PC-3 (cell line): Measurements from ENCODE around the gene ZIC2. TPM values are rescaled to one million over a fixed set of nuclear protein-coding genes. Genes with fewer than 3 reads are reported as not detected.

Source experiments
- ATAC-seq: fragments of 200-7000 bp; cut with Tn5 transposase; 2 replicates; pipeline ENCODE4 v1.9.1; 2020; ENCODE audit warnings: mild to moderate bottlenecking, moderate library complexity
- BruUV-seq: library from RNA; stranded (reverse); fragments of 400-500 nt; replicated peaks from 2 replicates; lab custom pipeline; 2021; lab: Mats Ljungman, UMichigan
- CTCF ChIA-PET: fragments of 300-600 bp; sonication (Branson Sonifier 250); formaldehyde crosslinking; loops from one replicate; lab custom pipeline; 2022; ENCODE audit warnings: antibody characterized with exemption; lab: Charles Lee
- POLR2A ChIA-PET: fragments of 300-600 bp; sonication (Branson Sonifier 250); formaldehyde crosslinking; loops from one replicate; lab custom pipeline; 2022; ENCODE audit warnings: antibody characterized with exemption; ENCODE audit not compliant: unreplicated experiment; lab: Charles Lee
- DNase-seq: peaks from one replicate; pipeline ENCODE4 v3.0.0-alpha.2; 2015
- H2AFZ ChIP-seq: fragments of 300-600 bp; sonication (generic); 2 replicates; pipeline ENCODE4 v1.6.0; 2016; ENCODE audit warnings: antibody characterized with exemption, low read length
- H3F3A ChIP-seq: fragments of 300-600 bp; sonication (generic); one replicate; pipeline ENCODE4 v1.6.0; 2017; ENCODE audit warnings: antibody characterized with exemption, low read length, control low read depth, mild to moderate bottlenecking; ENCODE audit not compliant: unreplicated experiment
- H3K27ac ChIP-seq: fragments of 300-600 bp; sonication (generic); 2 replicates; pipeline ENCODE4 v1.5.1; 2016; ENCODE audit warnings: mild to moderate bottlenecking, low read length
- H3K27me3 ChIP-seq: fragments of 300-600 bp; sonication (generic); 2 replicates; pipeline ENCODE4 v1.6.1; 2016; ENCODE audit warnings: low read length, mixed read lengths
- H3K36me3 ChIP-seq: fragments of 300-600 bp; sonication (generic); 2 replicates; pipeline ENCODE4 v1.6.1; 2016; ENCODE audit warnings: low read depth, mixed run types, low read length, mixed read lengths
- H3K4me1 ChIP-seq: fragments of 300-600 bp; sonication (generic); 2 replicates; pipeline ENCODE4 v1.5.1; 2016; ENCODE audit warnings: low read length; ENCODE audit not compliant: insufficient read depth
- H3K4me2 ChIP-seq: fragments of 300-600 bp; sonication (generic); 2 replicates; pipeline ENCODE4 v1.6.0; 2016; ENCODE audit warnings: low read length
- H3K4me3 ChIP-seq: fragments of 300-600 bp; sonication (generic); 2 replicates; pipeline ENCODE4 v1.5.1; 2016; ENCODE audit warnings: mild to moderate bottlenecking, low read length, mixed read lengths
- H3K79me2 ChIP-seq: fragments of 300-600 bp; sonication (generic); 2 replicates; pipeline ENCODE4 v1.6.1; 2017; ENCODE audit warnings: low read length, mixed read lengths
- H3K9ac ChIP-seq: fragments of 300-600 bp; sonication (generic); 2 replicates; pipeline ENCODE4 v1.6.0; 2016; ENCODE audit warnings: mild to moderate bottlenecking, low read length
- H3K9me2 ChIP-seq: fragments of 300-600 bp; sonication (generic); replicated peaks from 2 replicates; pipeline ENCODE4 v1.6.1; 2016; ENCODE audit warnings: mixed run types, low read length, mixed read lengths
- H3K9me3 ChIP-seq: fragments of 300-600 bp; sonication (generic); 2 replicates; pipeline ENCODE4 v1.6.1; 2016; ENCODE audit warnings: low read length, mixed read lengths
- H4K20me1 ChIP-seq: fragments of 300-600 bp; sonication (generic); 2 replicates; pipeline ENCODE4 v1.6.1; 2016; ENCODE audit warnings: low read length, mixed read lengths
- CTCF ChIP-seq: fragments of 300-600 bp; sonication (generic); conservative IDR thresholded peaks from 2 replicates; pipeline ENCODE4 v1.5.1; 2017; ENCODE audit warnings: antibody characterized with exemption, low read depth, mild to moderate bottlenecking, low read length
- EZH2 ChIP-seq: fragments of 300-600 bp; sonication (generic); IDR thresholded peaks from one replicate; pipeline ENCODE4 v1.6.1; 2017; ENCODE audit warnings: antibody characterized with exemption, mild to moderate bottlenecking, low read length; ENCODE audit not compliant: unreplicated experiment
- EZH2phosphoT487 ChIP-seq: fragments of 300-600 bp; sonication (generic); IDR thresholded peaks from 2 replicates; pipeline ENCODE4 v1.6.1; 2018; ENCODE audit warnings: mild to moderate bottlenecking, antibody characterized with exemption, low read length, borderline replicate concordance
- intact Hi-C: fragments of 100-400 bp; cut with micrococcal nuclease; formaldehyde crosslinking; loops from 2 replicates; pipeline ENCODE4 v1.9.0; 2023
- total RNA-seq: library from RNA; depleted of rRNA; stranded (reverse); fragments of >200 nt; gene quantifications from 2 replicates; pipeline ENCODE4 v1.2.3, GENCODE V29; 2014

ZIC2 gene
- total RNA-seq, 1 experiment from 2014 or later, result not detected

GRCh38 chr13:99966064-99966805, 15.3 kb upstream of the ZIC2 start:
- intact Hi-C loops, result no loop called here
- H3F3A ChIP-seq, result no peaks in the 10 kb centered on the region
- no peaks in the 10 kb centered on the region for H3K79me2 ChIP-seq
- H3K9me2 ChIP-seq, result no peaks in the 10 kb centered on the region
- H3K27ac ChIP-seq, result no peak overlapping the region
- DNase-seq, result no peak
- ChIA-PET POLR2A (no interaction called here), CTCF (no interaction called here)
- no peak for TF ChIP-seq EZH2
- TF ChIP-seq EZH2phosphoT487, result no peak
- no peak for TF ChIP-seq CTCF
- no peak overlapping the region for H3K9ac ChIP-seq
- no peak overlapping the region for H3K4me2 ChIP-seq
- H2AFZ ChIP-seq, result no peak overlapping the region
- H3K27me3 ChIP-seq, result peaks cover 63% of the 10 kb centered on the region
- H4K20me1 ChIP-seq, result no peaks in the 10 kb centered on the region
- no peaks in the 10 kb centered on the region for H3K4me1 ChIP-seq
- no peak overlapping the region for H3K4me3 ChIP-seq
- no peaks in the 10 kb centered on the region for H3K9me3 ChIP-seq
- no TSS peak for BruUV-seq
- no peaks in the 10 kb centered on the region for H3K36me3 ChIP-seq
- ATAC-seq, result no peak

GRCh38 chr13:99967498-99967868, 14.1 kb upstream of the ZIC2 start:
- POLR2A ChIA-PET, result no interaction called here
- intact Hi-C loops, result no loop called here

More at GRCh38 chr13:99967498-99967868, 14.1 kb upstream of the ZIC2 start:
- no peaks in the 10 kb centered on the region for H3F3A ChIP-seq
- no peaks in the 10 kb centered on the region for H3K79me2 ChIP-seq
- H3K4me3 ChIP-seq, result no peak overlapping the region
- H3K9ac ChIP-seq, result no peak overlapping the region
- no TSS peak for BruUV-seq
- no peaks in the 10 kb centered on the region for H3K4me1 ChIP-seq
- H3K9me3 ChIP-seq, result no peaks in the 10 kb centered on the region
- no peak overlapping the region for H3K27ac ChIP-seq
- no peaks in the 10 kb centered on the region for H3K9me2 ChIP-seq
- no peaks in the 10 kb centered on the region for H3K36me3 ChIP-seq
- H4K20me1 ChIP-seq, result no peaks in the 10 kb centered on the region
- DNase-seq (no peak), ATAC-seq (no peak)
- peaks cover 63% of the 10 kb centered on the region for H3K27me3 ChIP-seq
- no peak overlapping the region for H2AFZ ChIP-seq
- TF ChIP-seq EZH2, result no peak
- no peak for TF ChIP-seq EZH2phosphoT487
- TF ChIP-seq CTCF, result no peak
- no peak overlapping the region for H3K4me2 ChIP-seq
- CTCF ChIA-PET, result no interaction called here
